Hematopoietic multipotent progenitor cell treated with erythropoietin and hydrocortisone succinate and interleukin-3 and kit ligand, for 17 days (in vitro differentiated cells): Measurements from ENCODE around the gene P2RY8.
"Not testable (repeated sequence)": the region's sequence is repeated elsewhere in the genome, so short reads cannot be mapped to it uniquely, and the experiment has no call there.

Source experiments
- DNase-seq: peaks from one replicate; pipeline ENCODE4 v3.0.0-alpha.2; 2015; ENCODE audit warnings: low spot score

Gene P2RY8

DNA sequence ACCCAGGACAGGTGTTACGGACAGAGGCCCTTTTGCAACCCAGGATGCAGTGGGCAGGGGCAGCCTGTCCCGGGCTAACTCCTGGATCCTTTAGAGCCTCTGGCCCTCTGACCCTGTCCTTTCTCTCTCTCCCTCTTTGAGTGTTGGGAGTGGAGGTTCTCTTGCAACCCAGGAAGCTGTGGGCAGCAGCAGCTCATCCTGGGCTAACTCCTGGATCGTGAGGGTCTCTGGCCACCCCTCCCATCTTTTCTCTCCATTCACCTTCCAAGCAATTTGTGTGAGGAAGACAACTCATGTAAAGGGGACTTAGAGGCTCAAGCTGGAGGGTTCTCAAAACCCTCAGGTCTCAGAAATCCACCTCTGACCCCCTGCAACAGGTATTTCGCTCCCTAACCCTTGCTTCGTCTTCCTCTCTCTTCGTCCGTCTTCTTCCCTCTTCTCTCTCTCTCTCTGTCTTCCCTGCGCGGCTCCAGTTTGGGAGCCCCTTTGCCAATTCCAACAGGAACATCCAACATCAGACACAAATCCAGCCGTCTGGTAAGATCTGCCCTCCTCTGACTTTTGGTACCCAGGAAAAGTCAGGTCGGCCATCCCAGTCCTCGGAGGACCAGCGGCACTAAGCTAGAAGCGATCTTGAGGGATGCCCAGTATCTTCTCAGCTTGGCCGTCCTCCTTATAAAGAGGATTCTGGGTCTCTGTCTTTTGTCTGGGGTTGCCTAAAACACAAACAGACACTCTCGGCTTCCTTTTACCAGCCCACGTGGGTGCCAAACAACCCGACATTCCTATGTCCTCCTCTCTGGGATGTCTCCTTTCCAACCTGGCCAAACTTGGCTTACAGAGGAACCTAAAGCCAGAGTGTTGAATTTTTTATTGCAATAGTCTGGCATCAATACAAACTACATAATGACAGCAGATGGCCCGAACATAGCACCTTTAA, 92.2 kb downstream of the P2RY8 start:
- DNase-seq, result no peak

DNA sequence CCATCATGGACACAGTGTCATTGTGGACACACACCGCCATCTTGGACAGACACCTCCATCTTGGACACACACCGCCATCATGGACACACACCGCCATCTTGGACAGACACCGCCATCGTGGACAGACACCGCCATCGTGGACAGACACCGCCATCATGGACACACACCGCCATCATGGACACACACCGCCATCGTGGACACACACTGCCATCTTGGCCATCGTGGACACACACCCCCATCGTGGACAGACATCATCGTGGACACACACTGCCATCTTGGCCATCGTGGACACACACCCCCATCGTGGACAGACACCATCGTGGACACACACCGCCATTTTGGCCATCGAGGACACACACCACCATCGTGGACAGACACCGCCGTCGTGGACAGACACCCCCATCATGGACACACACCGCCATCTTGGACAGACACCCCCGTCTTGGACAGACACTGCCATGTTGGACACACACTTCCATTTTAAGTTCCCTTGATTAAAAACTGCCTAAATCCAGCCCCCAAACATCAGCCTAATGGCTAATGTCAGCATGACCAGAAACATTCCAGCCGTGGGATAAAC, 93.4 kb downstream of the P2RY8 start:
- no peak for DNase-seq

DNA sequence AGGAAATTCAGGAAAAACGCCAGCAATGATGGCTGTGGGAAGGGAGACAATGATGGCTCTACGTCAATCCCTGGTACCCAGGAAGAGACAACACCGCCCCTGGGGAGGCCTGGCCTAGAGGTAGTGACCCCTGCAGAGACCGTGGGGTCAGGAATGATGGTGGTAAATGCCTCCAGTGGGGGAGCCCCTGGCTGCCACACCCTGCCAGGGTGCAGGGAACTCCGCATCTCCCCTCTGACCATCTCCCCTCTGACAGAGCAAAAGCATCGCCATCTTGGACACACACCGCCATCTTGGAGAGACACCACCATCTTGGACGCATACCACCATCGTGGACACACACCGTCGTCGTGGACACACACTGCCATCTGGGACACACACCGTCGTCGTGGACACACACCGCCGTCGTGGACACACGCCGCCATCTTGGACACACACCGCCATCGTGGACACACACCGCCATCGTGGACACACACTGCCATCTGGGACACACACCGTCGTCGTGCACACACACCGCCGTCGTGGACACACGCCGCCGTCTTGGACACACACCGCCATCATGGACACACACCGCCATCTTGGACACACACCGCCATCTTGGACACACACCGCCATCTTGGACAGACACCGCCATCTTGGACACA, 94.1 kb downstream of the P2RY8 start:
- DNase-seq, result no peak

DNA sequence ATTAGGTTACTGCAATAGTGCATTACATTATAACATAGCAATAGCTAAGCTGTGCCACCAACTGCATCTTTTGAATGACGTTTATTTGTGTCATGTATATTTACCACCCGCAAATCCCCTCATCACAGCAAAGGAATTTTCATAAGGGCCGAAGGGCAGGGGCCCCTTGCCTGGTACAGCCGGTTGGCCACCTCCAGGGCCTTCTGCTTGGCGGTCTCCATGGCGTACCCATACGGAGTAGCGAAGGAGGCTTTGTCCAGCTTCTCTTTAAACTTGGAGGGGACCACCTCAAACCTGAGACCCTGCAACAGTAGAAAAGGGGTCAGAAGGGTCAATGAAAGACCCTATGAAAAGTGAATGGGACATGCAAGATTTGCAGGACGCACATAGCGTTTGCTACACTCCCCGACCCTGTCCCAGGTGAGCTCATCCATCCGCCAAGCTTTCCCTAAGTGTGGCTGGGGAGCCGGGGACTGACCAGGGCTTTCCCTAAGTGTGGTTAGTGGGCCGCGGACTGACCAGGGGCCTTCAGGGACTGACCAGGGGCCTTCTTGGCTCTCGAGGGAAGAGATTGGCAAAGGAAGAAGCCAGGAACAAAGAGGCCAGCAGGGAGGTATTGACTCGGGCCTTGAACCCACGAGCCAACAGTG, 94.8 kb downstream of the P2RY8 start:
- no peak for DNase-seq

DNA sequence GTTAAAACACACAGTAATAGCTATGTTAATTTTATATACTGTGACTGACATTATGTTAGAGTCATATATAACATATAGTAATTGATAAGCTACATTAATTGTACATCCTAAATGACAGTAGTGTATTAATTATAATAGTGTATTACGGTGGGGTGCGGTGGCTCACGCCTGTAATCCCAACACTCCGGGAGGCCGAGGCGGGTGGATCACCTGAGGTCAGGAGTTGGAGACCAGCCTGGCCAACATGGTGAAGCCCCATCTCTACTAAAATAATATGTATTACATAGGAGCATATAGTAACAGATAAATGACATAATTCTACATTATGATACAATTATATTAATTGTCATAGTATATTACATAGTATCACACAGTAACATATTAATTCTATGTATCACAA, 96.5 kb downstream of the P2RY8 start:
- DNase-seq, result no peak

DNA sequence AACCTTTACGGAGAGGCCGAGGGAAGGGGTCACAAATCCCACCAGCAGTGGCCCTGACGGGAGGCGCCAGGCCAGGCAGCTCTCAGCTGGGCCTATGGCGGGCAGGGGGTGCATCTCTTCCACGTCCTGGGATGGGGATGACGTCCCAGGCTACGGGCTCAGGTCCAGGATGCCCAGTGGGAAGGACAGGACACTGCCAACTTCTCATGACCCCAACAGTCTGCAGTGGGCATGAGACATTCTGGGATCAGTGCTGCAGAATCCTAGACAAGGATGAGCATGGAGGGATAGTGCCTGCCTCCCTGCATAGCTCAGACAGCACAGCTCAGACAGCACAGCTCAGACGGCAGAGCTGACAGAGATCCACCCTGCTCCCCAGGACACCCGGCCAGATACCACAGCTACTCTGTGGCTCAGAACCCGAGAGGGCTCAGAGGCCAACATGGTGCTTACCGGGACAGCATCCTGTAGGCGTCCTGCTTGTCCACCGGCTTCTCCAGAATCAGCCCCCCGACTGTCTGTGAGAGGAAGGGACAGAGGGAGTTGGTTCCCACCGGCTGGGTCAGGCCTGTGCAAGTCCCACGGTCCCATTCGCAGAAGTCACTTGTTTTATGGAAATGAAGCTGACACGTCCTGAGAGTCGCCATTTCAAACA, 101.6 kb downstream of the P2RY8 start:
- no peak for DNase-seq

DNA sequence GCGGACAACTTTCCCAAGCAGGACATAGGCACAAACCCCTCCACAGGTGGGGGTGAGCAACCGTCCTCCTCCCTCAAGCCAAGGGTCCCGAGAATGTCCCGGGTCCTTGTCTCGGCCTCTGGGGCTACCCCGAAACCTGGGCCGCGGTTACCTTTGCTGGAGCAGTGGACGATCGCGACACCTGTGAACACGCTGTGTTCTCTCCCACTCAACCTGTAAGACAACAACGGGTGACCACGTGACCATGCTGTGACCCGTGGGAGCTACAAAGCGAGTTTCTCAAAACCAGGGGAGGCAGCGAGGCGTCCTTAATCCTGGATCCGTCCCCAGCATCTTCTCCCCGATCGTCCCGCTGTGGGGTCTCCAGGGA, 102.1 kb downstream of the P2RY8 start:
- no peak for DNase-seq

DNA sequence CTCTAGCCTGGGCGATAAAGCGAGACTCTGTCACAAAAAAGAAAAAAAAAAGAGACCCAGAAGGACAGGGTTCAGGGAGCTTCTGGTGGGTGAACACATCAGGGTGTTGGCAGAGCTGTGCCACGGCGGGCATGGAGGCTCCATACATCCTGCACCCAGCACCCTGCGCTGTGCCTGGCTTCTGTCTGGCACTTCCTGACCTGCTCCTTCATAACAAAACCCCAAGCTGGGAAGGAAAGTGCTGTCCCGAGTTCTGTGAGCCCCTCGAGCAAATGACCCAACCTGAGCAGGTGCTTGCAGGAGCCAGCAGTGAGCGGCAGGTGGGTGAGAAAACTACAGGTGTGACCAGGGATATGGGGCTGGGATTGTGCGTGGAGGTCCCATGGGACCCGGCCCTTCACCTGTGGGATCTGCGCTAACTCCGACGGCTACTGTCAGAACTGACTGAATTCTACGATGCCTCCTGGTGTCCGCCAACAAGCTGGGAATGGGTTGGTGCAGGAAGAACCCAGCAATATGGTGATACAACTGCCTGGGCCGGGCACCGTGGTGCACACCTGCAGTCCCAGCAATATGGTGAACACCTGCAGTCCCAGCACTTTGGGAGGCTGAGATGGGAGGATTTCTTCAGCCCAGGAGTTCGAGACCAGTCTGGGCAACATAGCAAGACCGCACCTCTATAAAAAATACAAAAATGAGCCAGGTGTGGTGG, 103.2 kb downstream of the P2RY8 start:
- no peak for DNase-seq

DNA sequence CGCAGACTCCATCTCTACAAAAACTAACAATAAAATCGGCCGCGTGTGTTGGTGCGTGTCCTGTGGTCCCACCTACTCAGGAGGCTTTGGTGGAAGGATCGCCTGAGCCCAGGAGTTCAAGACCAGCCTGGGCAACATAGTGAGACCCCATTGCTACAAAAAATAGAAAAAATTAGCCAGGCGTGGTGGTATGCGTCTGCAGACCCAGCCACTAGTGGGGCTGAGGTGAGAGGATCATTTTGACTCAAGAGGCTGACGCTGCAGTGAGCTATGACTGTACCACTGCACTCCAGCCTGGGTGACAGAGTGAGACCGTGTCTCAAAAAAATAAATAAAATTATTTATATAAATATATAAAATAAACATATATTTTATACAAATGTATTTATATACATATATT, 106.5 kb downstream of the P2RY8 start:
- no peak for DNase-seq

DNA sequence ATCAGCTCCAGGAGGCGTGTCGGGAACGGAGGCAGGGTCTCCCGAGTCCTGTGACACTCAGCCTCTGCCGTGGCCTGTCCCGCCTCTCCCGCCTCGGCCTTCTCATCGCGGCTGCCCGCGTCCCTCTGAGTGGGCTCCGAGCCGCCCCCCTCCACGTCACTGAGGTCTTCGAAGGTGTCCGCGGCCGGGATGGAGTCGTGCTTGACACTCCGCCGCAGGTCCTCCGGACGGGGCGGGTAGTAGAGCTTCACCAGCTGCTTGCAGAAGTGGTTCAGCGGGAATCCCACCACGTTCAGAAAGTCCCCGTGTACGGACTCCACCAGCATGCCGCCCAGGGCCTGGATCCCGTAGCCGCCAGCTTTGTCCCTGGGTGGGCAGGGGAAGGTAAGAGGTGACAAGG, 109.2 kb downstream of the P2RY8 start:
- DNase-seq, result no peak

DNA sequence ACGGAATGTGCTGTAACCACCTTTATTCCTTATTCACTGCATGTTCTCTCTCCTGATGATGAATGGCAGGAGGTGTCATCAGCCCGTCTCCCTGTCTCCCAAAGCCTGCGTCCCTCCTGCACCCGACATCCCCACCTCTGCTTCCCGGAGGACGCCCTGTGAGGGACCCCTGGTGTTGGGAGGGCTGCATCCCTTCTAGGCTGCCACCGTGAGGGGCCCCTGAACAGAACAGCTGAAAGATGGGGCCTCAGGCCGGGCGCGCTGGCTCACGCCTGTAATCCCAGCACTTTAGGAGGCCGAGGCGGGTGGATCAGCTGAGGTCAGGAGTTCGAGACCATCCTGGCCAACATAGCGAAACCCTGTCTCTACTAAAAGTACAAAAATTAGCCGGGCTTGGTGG, 110.7 kb downstream of the P2RY8 start:
- not testable (repeated sequence) for DNase-seq

DNA sequence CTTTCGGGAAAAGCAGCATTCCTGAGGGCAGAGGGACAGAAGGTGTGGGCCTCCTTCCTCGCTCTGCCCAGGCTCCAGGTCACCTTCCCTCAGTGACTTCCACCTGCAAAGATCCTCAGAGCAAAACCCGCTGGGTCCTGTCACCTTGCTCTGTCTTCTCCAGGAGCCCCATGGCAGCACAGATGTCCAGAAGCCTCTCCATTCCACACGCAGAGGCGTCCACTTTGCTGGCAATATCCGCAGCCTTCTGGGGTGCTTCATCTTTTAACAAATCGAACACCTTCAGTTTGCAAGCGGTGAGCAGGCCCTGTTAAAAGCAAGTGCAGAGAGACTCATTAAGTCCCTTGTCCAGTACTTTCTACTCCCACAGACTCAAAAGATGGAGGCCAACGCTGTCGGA, 111.6 kb downstream of the P2RY8 start:
- no peak for DNase-seq

DNA sequence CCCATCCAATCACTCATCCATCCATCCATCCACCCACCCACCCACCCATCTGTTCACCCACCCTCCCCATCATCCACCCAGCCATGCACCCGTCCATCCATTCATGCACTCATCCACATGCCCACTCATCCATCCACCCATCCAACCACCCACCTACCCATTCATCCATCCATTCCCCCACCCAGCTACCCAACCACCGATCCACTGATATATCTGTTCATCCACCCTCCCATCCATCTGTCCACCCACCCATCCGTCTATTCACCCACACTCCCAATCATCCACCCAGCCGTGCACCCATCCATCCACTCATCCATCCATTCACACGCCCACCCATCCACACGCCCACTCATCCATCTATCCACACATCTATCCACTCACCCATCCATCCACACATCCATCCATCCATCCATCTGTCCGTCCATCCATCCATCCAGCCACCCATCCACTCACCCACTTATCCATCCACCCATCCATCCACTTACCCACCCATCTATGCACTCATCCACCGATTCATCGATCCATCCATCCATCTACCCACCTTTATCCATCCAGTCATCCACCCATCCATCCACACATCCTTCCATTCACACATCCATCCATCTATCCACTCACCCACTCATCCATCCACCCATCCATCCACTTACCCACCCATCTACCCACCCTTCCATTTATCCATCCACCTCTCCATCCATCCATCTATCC, 112.7 kb downstream of the P2RY8 start:
- DNase-seq, result no peak

DNA sequence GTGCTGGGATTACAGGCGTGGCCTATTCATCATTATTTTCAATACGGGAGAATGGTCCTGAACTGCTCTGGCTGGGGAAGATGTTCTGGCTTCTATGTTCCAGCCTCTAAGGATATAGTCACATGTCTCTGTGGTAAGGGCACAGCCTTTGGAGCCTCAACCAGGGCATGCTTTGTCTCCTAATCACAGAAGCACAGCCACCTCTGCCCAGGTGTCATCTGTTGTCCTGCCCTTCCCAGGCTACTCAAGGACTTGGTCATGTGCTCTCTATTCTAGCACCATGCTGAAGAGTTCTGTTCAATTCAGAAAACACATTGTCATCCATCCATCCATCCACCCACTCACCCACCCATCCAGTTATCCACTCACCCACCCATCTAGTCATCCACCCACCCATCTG, 113.8 kb downstream of the P2RY8 start:
- no peak for DNase-seq

DNA sequence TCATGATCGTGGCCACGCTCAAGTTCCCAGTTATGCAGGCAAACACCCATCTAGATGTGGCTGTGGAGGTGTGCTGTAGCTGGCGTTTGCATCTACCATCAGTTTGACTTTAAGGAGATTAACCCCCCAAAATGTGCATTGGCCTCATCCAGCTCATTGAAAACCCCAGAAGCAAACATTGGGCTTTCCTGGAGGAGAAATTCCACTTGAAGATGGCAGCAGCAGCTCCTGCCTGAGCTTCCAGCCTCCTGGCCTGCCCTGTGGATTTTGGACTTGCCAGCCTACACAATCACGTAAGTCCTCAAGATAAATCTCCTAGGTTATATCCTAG, 114.9 kb downstream of the P2RY8 start:
- no peak for DNase-seq

DNA sequence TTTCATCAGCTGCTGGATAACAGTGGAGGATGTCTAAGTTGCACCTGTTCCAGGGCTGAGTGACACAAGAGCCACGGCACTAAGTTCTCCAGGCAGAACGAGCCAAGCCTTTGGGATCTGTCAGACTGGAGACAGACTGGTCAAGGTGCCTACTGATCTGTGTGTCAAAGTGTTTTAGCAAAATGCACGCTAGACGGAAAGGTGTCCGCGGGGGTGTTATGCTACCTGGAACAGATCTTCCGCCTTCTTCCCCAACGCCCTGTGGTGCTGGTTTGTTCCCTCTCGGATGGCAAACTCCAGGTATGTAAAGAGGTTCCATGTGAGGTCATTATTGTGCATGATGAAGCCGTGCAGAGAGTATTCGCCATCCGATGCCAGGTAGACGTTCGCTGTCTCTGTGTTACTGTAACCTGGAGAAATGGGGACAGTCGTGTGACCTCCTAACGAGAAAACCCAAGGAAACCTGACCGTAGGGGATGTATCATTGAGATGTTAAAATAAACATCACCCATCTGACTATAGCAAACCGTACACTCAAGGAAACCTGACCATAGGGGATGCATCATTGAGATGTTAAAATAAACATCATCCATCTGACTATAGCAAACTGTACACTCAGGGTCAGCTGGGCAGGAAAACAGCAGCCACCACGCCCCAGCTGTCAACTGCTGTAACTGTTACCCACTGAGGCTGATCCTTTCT, 115.4 kb downstream of the P2RY8 start:
- DNase-seq, result no peak

DNA sequence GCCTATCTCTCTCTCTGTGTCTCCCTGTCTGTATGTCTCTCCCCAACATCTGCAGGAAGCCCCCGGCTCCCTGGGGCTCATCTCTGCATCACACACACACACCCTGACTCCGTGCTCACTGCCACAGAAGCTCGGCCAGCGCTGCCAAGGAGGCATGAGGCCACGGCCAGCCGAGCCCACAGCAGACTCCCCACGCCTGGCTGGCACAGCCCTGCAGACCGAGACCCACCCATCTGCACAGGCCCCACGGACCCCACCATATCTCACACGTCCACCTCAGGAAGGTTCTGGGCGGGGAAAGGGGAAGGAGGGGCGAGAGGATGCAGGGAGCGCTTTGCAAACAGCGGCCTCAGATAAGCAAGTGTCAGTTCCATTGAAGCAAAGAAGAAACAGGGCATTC, 116.6 kb downstream of the P2RY8 start:
- no peak for DNase-seq

DNA sequence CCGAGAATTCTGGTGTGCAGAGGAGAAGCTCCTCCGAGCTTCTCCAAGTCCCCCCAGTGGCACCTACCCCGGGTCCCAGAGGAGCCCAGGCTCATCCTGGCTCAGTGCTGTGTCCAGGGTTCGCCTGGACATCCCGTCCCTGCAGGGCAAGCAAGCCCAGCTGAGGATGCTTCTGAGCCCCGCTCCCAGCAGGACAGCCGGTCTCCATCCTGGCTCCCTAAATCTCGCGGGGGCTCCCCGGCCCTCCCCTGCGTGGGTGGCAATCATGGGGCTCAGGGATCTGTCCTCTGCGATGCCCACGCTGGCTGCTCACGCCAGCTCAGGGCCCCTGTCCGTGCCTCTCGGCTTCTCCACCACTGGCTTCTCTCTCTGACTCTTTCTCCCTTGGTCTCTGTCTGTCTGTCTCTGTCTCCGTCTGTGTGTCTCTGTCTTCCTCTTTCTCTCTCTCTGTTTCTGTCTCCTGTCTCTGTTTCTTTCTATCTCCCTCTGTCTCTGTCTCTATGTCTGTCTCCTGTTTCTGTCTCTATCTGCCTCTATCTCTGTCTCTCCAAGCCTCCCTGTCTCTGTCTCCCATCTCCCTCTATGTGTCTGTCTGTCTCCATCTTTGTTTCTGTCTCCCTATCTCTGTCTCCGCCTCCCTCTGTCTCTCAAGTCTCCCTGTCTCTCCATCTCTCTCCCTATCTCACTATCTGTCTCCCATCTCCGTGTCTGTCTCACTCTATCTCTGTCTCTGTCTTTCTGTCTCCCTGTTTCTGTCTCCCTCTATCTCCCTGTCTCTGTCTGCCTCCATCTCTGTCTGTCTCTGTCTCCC, 117.2 kb downstream of the P2RY8 start:
- DNase-seq, result no peak

DNA sequence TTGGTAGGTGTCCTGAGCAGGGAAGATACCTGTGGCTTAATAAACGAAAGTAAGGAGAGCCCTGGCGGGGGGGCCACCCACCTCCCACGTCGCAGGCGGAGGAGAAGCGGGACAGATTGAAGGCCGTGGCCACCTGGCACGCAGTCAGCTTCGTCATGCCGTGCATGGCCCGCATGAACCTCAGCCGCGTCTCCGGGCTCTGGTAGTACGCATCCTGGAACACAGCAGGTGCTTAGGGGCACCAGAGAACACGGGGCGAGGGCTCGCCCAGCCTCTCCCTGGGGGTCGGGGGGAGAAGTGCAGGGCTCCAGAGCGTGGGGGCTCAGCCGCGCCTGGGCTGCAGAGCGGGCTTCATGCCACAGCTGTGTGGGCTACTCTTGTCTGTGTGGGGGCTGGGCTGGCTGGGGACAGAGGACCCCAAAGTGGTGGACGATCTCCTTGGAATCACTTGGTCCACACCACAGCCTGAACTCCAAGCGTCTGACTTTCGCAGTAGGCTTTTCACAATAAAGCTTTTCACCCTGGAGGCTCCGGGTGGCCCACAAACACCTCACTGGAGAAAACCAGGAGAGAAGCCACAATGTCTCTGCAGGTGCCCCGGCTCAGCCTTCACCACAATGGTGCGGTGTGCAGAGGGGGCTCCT, 118.0 kb downstream of the P2RY8 start:
- DNase-seq, result no peak
